Nucleus accumbens (tissue), 56 donors: Measurements from ENCODE around the gene PRSS38.
"Not testable (repeated sequence)": the region's sequence is repeated elsewhere in the genome, so short reads cannot be mapped to it uniquely, and the experiment has no call there.

Source experiments
- DNase-seq, 56 donors: peaks; one replicate each; lab custom pipeline; 2025; lab: John Stamatoyannopoulos, UW

PRSS38 gene

DNA sequence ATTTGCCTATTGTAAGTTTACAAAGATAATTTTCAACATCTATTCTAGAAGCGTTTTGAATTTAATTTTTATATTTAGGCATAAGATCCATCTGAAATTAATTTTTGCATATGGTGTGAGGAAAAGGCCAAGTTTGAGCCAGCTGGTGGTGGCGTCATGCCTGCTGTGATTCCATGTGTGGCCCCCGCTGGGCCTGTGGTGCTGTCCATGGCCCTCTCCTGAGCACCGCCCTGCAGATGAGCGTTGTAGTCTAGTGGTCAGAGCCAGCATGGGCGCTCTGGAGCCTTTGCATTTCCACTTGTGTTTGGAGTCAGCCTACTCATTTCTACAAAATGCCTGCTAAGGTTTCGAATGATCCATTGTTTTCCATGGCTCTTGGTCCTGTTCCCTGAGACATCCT is 22.7 kb downstream of the PRSS38 start:
- no peak for DNase-seq

DNA sequence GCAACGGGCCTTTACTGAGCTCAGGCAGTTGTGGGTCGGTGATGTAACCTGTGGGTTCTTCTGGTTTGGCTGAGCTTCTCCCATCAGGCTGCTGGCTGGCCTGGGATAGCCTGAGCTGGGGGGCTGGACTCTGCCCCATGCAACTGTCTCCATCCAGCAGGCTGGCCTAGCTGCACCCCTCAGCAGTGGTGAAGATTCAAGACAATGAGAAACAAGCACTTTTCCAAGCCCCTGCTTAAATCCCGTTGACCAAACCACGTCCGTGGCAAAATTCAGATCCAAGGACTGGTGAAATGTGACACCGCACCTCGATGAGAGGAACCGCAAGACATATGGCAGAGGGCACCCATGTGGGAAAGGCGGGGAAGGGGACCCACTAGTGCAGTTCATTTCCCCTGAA is 25.6 kb downstream of the PRSS38 start:
- DNase-seq: no peak

DNA sequence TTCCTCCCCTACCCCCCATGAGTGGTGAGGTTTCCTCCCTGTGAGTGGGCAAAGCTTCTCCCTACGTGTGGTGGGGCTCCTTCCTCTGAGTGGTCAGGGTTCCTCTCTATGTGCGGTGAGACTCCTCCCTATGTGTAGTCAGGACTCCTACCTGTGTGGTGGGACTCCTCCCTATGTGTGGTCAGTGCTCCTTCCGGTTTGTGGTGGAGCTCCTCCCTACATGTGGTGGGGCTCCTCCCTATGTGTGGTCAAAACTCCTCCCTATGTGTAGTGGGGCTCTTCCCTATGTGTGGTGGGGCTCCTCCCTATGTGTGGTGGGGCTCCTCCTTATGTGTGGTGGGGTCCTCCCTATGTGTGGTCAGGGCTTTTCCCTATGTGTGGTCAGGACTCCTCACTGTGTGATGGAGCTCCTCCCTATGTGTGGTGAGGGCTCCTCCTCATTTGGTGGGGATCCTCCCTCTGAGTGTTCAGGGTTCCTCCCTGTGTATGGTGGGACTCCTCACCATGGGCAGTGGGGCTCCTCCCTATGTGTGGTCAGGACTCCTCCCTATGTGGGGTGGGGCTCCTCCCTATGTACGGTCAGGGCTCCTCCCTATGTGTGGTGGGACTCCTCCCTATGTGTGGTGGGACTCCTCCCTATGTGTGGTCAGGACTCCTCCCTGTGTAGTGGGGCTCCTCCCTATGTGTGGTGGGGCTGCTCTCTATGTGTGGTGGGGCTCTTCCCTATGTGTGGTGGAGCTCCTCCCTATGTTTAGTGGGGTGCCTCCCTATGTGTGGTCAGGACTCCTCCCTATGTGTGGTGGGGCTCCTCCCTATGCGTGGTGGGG is 29.1 kb downstream of the PRSS38 start:
- DNase-seq: no peak

DNA sequence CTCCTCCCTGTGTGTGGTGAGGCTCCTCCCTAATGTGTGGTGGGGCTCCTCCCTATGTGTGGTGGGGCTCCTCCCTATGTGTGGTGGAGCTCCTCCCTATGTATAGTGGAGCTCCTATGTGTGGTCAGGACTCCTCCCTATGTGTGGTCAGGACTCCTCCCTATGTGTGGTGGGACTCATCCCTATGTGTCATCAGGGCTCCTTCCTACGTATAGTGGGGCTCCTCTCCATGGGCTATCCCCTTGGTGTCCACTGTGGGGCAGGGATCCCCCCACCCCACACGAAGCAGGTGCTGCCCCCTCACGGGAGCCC is 29.6 kb downstream of the PRSS38 start:
- DNase-seq: no peak

DNA sequence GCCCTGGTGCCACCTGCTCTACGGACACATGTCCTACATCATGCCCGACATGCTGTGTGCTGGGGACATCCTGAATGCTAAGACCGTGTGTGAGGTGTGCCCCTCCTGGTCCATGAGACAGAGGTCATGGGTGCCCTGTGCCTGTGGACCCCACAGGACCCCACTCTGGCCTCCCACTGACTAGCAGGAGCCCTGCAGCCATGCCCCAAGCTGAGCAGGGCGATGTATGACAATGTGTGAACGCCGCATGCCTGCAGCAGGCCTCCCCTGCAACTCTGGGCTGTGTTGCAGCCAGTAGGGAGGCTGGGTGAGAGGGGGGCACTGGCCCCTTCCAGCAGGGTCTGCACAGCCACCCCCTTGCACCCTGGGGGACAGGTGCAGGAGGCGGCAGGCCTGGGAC is 30.0 kb downstream of the PRSS38 start:
- no peak for DNase-seq

DNA sequence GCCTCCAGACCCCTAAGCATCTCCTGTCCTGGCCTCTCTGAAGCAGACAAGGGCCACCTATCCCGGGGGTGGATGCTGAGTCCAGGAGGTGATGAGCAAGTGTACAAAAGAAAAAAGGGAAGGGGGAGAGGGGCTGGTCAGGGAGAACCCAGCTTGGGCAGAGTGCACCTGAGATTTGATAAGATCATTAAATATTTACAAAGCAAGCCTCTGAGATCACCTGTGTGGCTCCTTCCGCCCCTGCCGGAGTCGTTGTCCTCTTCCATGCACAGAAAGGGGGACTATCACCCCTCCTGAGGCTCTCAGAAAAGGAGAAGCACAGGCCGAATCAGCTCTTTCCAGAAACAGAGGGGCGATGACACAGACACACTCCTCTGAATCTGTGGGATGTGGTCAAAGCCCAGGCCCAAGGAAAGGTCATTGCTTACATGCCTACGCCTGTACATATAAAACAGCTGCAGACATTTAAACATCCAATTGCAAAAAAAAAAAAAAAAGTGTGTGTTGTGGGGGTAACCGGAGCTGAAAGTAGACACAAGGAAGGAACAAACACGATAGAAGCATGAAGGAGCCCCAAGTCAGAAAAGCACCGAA is 30.9 kb downstream of the PRSS38 start:
- no peak for DNase-seq

DNA sequence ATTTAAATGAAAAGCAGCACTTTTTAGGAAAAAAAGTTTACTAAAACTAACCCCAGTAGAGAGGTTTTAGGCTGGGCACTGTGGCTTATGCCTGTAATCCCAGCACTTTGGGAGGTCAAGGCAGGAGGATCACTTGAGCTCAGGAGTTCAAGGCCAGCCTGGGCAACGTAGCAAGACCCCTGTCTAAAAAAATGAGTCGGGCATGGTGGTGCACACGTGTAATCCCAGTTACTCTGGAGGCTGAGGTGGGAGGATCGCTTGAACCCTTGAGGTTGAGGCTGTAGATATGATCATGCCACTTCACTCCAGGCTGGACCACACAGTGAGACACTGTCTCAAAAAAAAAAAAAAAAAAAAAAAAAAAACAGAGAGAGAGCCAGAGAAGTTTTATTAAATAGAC is 31.6 kb downstream of the PRSS38 start:
- not testable (repeated sequence) for DNase-seq

DNA sequence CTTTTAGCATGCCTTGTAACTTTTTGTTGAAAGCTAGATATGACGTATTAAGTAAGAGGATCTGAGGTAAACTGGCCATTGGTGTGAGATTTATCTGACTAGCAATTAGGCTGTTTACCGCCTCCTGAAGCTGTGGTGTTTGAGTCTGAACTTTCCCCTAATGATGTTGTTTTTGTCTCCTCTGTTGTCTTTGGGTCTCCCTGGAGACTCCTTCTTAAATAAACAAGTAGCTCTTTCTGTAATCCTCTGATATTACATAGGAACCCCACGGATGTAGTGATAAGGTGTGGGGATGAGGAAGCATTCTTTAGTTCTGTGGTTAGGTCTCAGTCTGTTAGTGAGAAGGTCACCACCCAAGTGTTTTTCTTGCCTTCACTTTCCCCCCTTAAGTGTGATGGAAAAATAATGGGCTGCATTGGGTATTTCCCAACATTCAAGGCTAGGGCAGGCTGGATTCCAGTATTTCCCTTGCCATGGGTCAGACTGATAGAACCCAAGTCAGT is 33.0 kb downstream of the PRSS38 start:
- DNase-seq: no peak

DNA sequence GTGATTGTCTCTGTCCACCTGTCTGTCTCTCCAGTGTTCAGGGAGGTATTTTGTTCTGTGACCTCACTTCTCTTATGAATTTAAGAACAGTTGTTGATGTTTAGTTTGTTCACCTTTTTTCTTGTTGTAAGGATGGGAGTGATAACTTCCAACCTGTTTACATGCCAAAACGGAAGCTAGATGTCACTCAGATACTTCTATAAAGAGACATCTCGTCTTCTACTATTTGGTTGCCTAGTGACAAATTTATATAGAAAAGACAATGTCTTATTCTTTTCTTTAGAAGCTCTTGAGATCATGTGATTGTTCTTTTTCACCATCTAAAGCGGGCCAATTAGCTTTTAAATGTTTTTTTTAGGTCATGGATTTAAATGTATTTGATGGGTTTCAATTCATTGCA is 33.8 kb downstream of the PRSS38 start:
- DNase-seq: no peak

DNA sequence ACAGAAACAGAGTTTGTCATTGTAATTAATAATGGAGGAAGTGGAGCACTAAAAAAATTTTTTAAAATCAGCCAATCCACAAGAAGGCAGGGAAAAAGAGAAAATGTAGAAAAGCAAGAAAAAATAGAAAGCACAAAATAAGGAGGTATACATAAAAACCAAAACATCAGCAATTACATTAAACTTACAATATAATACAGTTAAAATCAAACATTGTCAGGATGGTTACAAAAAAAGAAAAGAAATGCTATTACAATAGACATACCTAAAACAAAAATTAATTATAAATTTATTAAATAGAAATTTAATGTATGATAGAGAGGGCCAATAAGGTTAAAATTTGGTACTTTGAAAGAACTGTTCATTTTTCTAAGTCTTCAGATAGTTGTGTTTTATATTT is 38.7 kb downstream of the PRSS38 start:
- DNase-seq: no peak

DNA sequence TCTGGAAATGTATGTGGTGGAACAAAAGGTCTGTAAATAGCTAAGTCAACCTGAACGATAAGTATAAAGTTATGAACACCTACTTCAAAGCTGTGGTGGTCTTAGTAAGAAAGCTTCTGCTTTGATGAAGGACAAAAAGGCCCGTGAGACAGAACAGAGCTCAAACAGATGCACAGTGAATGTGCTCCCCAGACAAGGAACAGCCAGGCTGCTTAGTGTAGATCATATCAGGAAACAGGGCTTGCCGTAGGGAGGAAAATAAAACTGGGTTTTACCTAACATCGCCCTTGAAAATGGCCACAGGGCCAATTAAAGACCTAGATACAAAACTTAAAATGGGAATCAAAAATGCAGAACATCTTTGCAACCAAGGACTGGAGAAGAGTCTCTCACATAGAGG is 40.2 kb downstream of the PRSS38 start:
- DNase-seq: no peak

DNA sequence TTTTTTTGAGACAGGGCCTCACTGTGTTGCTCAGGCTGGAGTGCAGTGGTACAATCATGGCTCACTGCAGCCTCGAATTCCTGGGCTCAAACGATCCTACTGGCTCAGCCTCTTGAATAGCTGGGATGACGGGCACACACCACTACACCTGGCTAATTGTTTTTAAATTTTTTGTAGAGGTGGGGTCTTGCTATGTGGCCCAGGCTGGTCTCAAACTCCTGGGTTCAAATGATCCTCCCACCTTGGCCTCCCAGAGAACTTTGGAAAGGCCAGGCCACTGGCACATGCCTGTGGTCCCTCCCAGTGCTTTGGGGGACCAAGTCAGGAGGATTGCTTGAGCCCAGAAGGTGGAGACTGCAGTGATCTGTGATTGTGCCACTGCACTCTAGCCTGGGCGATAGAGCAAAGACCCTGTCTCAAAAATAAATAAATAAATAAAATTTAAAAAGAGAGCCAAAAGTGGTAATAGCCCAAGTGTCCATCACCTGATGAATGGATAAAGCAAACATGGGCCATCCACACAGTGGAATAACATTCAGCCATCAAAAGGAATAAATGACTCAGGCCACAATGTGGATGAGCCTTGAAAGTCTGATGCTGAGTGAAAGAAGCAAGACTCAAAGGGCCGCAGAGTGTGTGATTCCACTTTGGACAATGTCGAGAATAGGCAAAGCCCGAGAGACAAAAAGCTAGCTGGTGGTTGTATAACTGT is 40.8 kb downstream of the PRSS38 start:
- no peak for DNase-seq

DNA sequence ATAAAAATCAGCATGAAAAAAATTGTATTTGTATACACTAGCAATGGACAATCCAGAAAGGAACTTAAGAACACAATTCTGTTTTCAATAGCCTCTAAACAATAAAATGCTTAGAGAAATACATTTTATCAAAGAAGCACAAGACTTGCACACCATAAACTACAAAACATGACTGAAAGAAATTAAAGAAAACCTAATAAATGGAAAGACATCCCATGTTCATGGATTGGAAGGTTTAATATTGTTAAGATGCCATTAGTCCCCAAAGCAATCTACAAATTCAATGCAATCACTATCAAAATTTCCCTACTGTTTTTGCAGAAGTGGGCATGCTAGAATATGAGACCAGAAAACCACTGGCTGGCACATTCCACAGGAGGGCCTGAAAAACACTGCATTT is 49.4 kb downstream of the PRSS38 start:
- no peak for DNase-seq

DNA sequence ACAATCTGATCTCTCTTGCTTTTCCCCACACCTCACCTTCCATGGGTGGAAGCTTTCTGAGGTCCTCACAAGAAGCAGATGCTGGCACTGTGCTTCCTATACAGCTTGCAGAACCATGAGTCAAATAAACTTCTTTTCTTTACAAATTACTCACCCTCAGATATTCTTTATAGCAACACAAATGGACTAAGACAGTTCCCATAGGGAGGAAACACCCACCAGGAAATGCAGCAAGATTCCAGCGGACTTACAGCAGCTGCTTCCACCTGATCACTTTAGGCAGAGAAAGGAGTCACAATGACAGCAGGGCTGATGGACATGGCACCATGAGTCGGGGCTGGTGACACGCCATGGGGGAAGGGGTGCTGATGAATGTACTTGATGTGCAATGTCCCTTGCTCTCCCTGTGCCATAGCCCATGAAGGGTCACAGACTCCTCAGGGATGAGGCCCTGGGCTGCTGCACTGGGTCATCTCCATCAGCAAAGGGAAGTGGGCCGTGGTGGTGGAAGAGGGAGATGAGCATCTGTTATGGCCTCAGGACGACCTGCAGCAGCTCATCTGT is 53.9 kb downstream of the PRSS38 start:
- no peak for DNase-seq

DNA sequence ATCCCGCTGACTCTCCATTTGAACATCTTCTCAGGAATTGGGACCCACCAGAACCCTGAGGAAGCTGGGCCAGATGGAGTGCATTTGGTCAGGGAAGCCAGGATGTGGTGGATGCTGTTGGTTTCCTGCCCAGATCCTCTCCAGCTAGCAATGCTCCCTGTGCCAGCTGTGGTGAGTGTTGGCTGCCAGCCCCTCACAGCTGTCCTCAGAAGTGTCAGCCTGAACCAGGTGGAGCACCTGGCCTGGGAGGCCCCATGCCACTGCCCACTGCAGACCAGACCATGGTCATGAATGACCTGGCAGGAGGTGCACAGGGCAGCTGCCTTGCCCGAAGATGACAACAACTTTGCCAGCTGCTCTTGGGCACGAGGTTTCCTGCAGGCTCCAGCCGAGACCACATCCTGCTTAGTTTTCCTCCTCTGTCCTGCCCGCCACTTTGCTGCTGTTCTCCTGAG is 54.4 kb downstream of the PRSS38 start:
- no peak for DNase-seq

DNA sequence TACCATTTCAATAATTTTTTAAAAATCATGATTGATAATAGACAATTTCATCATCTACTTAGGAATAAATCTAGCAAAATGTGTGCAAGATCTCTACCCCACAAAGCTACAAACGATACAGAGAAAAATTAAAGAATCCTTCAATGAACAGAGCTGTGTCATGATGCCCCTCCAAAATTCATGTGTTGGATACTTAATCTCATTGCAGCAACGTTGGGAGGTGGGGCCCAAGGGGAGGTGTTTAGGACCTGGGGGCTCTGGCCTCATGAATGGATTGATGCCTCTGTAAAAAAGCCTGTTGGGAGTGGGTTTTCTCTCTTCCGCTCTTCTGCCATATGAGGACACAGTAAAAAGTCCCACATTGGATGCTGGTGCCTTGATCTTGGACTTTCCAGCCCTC is 54.9 kb downstream of the PRSS38 start:
- DNase-seq: no peak

DNA sequence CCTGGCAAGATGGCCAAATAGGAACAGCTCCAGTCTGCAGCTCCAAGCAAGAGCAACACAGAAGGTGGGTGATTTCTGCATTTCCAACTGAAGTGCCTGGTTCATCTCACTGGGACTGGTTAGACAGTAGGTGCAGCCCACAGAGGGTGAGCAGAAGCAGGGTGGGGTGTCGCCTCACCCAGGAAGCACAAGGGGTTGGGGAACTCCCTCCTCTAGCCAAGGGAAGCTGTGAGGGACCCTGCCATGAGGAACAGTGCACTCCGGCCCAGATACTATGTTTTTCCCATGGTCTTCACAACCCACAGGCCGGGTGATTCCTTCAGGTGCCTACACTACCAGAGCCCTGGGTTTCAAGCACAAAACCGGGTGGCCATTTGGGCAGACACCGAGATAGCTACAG is 56.4 kb downstream of the PRSS38 start:
- not testable (repeated sequence) for DNase-seq

DNA sequence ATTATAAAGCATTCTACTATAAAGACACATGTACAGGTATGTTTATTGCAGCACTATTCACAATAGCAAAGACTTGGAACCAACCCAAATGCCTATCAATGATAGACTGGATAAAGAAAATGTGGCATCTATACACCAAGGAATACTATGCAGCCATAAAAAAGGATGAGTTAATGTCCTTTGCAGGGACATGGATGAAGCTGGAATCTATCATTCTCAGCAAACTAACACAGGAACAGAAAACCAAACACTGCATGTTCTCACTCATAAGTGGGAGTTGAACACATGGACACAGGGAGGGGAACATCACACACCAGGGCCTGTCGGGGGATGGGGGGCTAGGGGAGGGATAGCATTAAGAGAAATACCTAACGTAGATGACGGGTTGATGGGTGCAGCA is 62.3 kb downstream of the PRSS38 start:
- DNase-seq: not testable (repeated sequence)

DNA sequence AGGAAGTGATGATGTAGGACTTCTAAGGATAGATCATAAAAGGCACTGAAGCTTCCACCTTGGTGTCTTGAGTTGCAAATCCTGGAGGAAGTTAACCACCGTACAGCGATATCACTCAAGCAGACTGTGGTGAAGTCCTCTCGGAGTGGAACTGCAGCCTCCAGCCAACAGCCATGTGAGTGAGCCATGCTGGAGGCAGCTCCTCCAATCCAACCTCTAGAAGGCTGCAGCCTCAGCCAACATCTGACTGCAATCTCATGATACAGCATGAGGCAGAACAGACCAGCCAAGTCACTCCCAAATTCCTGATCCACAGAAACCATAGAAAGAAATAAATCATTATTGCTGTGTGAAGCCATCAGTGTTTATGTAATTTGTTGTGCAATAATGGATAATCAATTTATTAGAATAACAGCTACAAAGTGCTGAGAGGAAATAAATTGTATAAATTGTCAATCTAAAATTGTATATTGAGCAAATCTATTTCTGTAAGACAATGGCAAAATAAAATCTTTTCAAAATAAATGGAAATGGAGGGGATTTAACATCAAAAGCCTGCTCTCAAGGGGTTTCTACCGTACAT is 65.0 kb downstream of the PRSS38 start:
- DNase-seq: no peak

DNA sequence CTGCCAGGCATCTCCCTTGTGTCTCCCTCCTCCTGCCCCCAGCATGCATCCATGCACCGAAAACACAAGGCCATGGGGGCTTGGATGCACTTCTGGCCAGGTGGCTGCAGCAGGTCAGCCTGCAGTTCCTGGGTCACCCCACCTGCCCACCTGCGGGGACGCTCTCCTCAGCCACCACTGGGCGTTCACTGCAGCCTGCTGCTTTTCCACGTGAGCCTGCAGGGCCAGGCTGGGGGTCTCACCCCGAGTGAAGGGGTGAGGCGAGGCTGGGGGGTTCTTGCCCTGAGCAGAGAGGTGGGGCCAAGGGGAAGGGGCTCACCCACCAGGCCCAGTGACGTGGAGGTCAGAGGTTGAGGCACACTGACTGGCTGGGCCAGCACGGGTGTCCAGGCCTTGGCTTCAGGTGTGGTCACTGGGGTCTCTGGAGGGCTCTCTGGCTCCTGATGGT is 67.6 kb downstream of the PRSS38 start:
- DNase-seq: no peak
